Stimulated activated CD4-positive, alpha-beta T cell treated with anti-CD3 and anti-CD28 coated beads, TNF-alpha, amount 100 ng/mL, for 48 hours (primary cell): ENCODE results near the gene RPS3.

Experiments
- DNase-seq, 3 donors: peaks; one replicate each; pipeline ENCODE4 v3.0.0-alpha.2; 2020; ENCODE audit warnings: low read depth in 3 of 3

RPS3 gene

GRCh38 chr11:75413864-75414263 is 14.5 kb downstream of the RPS3 start:
- DNase-seq: no peak

DNA sequence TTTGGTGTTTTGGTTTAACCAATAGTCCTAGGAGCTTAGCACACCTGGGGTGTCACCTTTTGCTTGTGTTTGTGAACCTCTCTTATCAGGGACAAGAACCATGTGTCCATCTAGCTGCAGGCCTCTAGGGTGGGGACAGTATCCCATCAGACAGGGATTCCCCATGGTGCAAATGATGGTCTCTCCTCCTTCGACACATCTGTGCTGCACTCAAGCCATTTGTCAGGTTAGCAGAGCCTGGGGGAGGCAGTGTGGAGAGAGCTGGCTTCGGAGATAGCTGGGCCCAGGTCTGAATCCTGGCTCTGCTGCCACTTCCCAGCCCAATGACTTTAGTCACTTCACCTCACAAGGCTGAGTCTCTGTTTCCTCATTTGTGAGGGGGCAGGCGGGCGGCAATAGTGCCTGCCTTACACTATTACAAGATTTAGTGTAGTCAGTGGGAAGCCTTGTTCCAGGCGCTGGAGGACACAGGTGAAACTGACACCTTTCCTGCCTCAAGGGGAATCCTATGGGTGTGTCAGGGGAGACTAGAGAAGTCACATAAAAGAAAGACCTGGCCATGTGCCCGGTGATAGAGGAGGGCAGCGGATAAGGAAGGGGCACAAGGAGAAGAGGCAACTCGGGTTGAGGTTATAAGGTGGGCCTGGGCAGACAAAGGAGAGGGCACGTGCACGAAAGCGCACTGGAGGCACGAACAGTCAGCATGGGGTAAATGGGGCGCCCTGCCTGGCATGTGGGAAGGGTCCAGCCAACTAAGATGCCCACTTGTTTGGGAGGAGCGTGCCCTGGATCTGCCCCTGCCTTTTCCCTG is 21.1 kb downstream of the RPS3 start:
- DNase-seq: no peak

DNA sequence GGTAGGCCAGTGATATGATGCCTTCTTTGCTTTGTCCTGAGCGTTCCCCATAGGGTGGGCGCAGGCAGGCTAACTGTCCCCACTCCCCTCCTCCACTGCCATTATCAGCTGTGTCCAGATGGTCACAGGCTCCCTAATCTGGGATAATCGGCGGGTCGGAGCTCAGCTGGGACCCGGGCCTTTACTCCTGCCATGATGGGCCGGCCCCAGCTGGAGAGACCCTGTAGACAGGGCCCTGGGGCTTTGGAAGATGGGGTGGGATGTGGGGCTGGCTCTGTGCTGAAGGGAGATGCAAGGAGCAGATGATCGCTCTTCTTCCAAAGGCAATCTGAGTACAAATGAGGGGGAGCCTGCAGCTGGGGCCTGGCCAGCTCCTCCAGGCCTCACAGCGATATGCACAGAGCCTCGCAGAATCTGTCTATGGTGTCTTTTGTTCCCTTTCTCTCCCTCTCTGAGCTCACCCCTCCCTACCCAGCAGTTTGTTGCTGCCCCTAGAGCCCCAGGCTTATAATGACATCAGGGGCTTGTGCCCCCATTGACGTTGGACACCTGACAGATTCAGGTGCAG is 21.8 kb downstream of the RPS3 start:
- DNase-seq: no peak

DNA sequence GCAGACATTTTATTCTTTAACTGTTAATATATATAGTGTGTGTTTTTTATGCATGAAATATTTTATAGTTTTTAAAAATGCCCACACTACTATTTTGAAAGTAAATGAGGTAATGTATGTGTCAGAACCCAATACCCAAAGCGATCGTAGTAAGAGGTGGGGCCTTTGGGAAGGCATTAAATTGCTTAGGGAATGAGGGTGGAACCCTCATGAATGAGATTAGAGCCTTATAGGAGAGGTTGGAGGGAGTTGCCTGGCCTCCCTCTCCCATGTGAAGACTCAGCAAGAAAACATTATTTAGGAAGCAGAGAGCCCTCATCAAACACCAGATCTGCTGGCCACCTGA is 22.6 kb downstream of the RPS3 start:
- DNase-seq: no peak

- no peak for DNase-seq
These were observed 23.2 kb downstream of the RPS3 start for GRCh38 chr11:75422248-75423231.

GRCh38 chr11:75423721-75424120 is 24.4 kb downstream of the RPS3 start:
- DNase-seq: no peak

DNA sequence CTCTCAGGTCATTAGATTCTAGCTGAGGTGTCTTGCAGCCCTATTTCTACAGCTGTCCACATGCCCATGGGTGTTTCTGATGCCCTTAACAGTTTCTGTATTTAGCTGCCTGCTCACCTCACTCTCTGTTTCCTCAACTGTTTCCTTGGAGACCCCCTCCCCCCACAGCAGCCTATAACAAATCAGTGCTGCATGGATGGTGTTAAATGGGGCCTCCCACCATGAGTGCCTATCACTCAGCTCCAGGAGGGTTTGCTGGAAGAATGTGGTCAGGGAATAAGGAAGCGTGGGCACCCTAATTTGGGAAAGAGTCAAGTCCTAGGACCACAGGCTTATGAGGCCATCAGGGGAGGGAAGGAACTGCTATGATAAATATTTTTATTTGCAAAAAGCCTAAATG is 25.1 kb downstream of the RPS3 start:
- DNase-seq: no peak

DNA sequence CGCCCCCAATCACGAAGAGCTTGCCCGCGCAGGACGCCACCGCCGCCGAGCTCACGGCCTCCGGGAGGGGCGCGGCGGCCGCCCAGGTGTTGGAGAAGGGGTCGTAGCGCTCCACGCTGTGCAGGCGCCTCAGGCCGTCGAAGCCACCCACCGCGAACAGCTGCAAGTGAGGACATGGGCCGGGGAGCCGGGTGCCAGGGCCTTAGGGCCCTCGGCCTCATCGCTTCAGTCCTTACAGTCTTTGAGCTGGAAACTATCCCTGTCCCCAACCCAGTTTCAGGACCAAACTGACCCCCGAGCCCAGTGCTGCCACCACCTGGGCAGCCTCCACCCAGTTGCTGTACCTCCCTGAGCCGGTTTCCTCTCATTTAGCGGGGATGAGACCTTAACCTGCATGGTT is 26.1 kb downstream of the RPS3 start:
- DNase-seq: no peak

GRCh38 chr11:75426720-75427086 is 27.4 kb downstream of the RPS3 start:
- DNase-seq: no peak

DNA sequence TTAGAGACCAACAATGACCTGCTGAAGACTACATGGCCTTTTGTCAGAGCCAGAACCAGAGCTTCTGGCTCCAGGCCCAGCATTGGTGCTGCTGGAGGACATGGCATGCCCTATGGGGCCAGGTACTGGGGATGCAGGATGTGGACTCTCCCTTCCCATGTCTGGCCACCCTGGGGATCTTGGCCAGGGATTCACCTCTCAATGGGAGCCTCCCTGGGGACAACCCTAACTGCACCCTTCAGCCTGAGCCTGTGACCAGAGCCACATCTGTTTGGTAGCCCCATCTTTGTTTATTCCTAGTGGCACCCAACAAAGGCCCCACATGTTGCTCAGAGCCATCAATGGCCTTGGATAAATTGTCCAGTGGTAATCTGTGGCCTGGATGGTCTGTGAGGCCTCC is 27.9 kb downstream of the RPS3 start:
- no peak for DNase-seq

DNA sequence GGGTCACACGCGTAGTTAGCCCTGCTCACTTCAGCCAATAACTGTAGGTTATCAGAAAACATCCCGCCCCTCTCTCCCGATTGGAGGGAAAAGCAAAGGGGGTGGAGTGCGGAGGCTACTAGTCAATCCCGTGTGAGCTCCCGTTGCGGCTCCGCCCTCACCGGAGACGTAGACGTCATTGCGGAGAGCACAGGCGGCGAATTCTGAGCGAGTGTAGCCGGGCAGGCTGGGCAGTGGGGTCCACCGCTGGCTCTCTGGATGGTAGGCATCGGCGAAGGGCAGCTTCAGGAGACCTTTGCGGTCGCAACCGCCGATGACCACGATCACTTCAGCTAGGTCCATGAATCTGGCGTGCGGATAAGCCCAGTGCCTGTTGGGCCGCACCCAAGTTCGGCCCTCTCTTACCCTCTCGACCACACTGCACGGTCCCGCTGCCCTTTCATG is 29.0 kb downstream of the RPS3 start:
- peak; percentile 37 to 75 (median 52) for DNase-seq

DNA sequence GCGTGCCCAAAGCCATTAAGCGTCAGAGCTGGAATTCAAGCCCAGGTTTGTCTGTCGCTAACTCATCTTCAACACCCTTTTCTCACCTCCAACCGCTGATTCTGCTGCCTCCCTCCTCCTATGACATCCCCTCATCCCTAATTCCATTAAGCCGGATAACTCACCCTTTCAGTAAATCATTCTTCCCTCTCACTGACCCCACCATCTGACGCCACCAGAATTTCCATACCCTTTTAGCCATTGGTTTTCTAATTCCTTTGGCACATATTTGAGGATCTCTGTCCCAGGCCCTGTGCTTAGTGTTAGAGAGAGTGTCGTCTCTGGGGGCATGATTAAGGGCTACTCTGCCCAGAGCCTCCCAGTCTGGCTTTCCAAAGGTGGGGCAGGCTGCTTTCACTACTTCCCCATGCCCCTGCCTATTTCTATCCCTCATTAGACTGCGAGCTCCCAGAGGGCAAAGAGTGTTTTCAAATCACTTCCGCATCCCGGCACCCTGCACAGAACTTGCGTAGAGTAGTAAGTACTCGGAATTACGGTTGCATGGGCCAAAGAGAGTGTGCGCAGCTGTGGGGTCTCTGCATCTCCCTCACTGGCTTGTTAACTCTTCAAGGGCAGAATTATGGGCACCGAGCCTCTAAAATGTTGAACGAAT is 29.8 kb downstream of the RPS3 start:
- DNase-seq: no peak

GRCh38 chr11:75429641-75429901 is 30.3 kb downstream of the RPS3 start:
- no peak for DNase-seq

GRCh38 chr11:75429902-75430713 is 30.8 kb downstream of the RPS3 start:
- DNase-seq: peak; percentile 39 to 54 (median 43)

DNA sequence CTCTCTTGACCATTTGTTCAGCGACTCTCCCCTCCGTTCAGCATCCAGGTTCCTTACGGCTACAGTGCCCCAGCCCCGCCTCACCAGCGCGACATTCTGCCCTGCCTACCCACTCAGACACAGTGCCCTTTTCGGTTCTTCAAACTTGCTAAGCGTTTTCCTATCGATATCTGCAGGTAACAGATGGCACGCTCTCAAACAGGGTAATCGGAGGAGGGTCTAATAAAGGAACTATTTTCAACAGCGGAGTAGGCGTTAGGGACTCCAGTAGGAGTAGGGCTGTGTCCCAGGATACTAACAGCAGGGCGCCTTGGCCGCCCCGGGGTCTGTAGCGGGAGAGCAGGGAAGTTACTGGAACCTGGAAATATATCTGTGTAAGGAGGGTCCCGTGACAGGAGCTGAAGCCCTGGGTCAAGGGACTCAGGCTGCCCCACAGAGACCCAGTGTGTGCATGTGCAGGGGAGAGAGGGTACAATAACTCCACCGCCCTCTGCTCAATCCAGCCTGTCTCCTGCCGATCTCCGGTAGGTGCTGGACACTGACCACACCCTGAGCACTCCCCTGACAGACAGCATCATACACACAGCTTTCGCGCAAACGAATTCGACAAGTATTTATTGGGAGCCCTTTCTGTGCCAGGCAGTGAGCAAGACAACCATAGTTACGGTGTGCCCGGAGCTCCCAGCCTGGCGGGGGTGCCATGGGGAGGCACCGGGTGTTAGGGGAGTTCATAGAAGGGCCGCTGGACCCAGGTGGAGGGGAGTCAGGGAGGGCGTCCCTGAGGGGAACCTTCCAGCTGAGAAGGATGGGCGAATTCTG is 31.6 kb downstream of the RPS3 start:
- DNase-seq: no peak

GRCh38 chr11:75431533-75432525 is 32.5 kb downstream of the RPS3 start:
- DNase-seq: no peak

GRCh38 chr11:75432911-75433321 is 33.6 kb downstream of the RPS3 start, which contains the start of gene KLHL35:
KLHL35 (minus strand) TSS chr11:75433203; CDS start chr11:75430629, 2,574 bp downstream.
- no peak for DNase-seq

GRCh38 chr11:75433443-75433842 is 34.1 kb downstream of the RPS3 start:
- no peak for DNase-seq

DNA sequence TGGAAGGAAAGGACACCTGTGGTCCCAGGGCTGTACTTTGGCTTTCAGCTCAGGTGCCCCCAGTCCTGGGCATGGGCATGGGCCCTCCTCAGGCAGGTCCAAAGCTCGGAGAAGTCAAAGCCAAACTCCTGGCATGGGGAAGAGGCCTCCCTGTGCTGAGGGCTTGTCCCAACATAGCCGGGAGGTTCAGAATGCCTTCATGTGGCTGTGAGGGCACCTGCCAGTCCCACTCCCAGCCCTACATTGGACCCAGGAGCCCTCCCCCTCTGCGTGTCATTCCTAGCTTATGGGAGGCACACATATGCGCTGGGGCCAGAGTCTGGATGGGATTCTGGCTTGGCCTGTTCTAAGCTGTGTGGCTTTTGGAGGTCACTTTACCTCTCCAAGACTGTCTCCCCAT is 34.7 kb downstream of the RPS3 start:
- DNase-seq: no peak
